ENCODE results near the gene PLEKHA3. TPM values are rescaled to one million over a fixed set of nuclear protein-coding genes. Genes with fewer than 3 reads are reported as not detected.
"Not testable (repeated sequence)": the region's sequence is repeated elsewhere in the genome, so short reads cannot be mapped to it uniquely, and the experiment has no call there.

The PLEKHA3 gene
- total RNA-seq, 3 donors from 2014 or later = 9.8 to 15.2 (median 12.0) TPM

DNA sequence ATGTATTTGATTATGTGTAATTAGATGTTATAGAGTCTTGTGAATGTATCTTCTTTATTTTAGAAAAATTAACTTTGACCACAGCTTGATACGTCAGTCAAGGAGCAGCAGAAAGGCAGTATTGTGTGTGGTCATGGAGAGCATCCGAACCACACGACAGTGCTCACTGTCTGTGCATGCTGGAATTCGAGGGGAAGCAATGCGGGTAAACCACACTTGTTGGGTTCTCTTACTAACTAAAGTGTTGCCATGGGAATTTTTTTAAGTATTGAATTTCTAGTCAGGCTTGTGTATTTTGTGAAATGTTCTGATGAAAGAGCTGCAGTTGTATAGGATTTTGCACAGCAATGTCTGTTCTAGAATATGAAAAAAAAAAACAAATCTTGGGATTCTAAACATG is 24.3 kb upstream of the PLEKHA3 start:
- Histone ChIP-seq H3K9me3 (no peaks in the 10 kb centered on the region), H3K36me3 (no peaks in the 10 kb centered on the region), H3K4me3 (no peak overlapping the region), H3K27ac (no peak overlapping the region), H3K27me3 (no peaks in the 10 kb centered on the region), H3K4me1 (no peaks in the 10 kb centered on the region)
- DNase-seq (ENCODE audit: low spot score in 2 of 2) = no peak
- TF ChIP-seq, protein P1, sequence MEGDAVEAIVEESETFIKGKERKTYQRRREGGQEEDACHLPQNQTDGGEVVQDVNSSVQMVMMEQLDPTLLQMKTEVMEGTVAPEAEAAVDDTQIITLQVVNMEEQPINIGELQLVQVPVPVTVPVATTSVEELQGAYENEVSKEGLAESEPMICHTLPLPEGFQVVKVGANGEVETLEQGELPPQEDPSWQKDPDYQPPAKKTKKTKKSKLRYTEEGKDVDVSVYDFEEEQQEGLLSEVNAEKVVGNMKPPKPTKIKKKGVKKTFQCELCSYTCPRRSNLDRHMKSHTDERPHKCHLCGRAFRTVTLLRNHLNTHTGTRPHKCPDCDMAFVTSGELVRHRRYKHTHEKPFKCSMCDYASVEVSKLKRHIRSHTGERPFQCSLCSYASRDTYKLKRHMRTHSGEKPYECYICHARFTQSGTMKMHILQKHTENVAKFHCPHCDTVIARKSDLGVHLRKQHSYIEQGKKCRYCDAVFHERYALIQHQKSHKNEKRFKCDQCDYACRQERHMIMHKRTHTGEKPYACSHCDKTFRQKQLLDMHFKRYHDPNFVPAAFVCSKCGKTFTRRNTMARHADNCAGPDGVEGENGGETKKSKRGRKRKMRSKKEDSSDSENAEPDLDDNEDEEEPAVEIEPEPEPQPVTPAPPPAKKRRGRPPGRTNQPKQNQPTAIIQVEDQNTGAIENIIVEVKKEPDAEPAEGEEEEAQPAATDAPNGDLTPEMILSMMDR (IDR thresholded peaks at IDR 0.05) = no peak
- TF ChIP-seq POLR2AphosphoS5 (IDR thresholded peaks at IDR 0.05) (no peak), POLR2A (IDR thresholded peaks at IDR 0.05) (no peak)
- intact Hi-C loops (cut with DNase I; ENCODE audit: low total_unique reads) = no loop called here

DNA sequence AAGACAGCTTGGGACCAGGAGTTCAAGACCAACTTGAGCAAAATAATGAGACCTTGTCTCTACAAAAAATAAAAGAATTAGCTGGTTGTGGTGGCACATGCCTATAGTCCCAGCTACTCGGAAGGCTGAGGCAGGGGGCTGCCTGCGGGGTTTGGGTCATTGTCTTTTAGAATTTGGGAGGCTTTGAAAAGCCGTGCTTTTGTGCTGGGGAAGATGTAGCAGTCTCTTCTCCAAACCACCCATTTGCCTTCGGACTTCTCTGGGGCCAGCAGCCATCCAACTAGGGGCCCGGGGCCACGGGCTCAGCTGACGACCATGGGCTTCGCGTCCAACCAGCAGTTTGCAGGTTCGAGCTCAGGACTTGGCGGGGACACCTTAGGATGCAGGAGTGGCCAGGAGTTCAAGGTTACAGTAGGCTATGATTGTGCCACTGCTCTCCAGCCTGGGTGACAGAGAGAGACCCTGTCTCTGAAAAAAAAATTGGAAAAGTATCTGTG is 22.8 kb upstream of the PLEKHA3 start:
- H3K27ac ChIP-seq = no peak overlapping the region
- intact Hi-C loops (cut with DNase I; ENCODE audit: low total_unique reads) = no loop called here
- no peak overlapping the region for H3K4me3 ChIP-seq
- TF ChIP-seq POLR2A (IDR thresholded peaks at IDR 0.05) (no peak), POLR2AphosphoS5 (IDR thresholded peaks at IDR 0.05) (no peak)
- TF ChIP-seq, protein P1 (IDR thresholded peaks at IDR 0.05) = no peak
- no peaks in the 10 kb centered on the region for H3K4me1 ChIP-seq
- H3K27me3 ChIP-seq = no peaks in the 10 kb centered on the region
- no peaks in the 10 kb centered on the region for H3K9me3 ChIP-seq
- no peaks in the 10 kb centered on the region for H3K36me3 ChIP-seq
- DNase-seq (ENCODE audit: low spot score in 2 of 2) = no peak

DNA sequence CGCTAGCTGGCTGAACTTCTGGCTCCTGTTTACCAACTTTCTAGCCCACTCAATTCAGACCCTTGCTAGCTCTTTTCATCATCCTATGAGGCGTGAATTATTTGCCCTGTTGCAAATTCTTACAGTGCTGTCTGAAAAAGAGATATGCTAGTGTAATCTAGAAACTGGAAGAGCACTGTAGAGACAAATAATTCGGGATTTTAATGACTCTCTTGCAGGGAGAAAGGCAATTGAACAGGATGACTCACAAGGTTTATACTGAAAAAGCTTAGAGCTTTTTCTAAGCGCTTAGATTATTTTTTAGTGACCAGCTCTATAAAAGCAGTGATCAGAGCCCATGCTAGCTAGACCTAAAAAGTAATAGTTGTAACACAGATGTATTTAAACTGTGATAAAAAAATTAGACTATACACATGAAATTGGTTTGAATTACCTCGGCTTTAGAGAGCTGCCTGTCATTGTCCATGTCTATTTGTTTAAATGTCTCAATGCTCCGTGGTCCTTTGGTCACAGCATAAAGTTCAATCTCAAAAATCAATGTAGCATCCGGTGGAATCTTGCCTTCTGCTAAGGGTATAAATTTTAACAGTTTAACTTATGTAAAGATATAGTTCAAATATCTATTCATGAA is 10.9 kb upstream of the PLEKHA3 start:
- H3K27ac ChIP-seq = no peak overlapping the region
- DNase-seq (ENCODE audit: low spot score in 2 of 2) = no peak
- TF ChIP-seq, protein P1 (IDR thresholded peaks at IDR 0.05) = no peak
- no peak for TF ChIP-seq POLR2A (IDR thresholded peaks at IDR 0.05)
- no peak for TF ChIP-seq POLR2AphosphoS5 (IDR thresholded peaks at IDR 0.05)
- H3K27me3 ChIP-seq = no peaks in the 10 kb centered on the region
- no peak overlapping the region for H3K4me3 ChIP-seq
- no peaks in the 10 kb centered on the region for H3K36me3 ChIP-seq
- intact Hi-C loops (cut with DNase I; ENCODE audit: low total_unique reads) = no loop called here
- H3K9me3 ChIP-seq = no peaks in the 10 kb centered on the region
- no peaks in the 10 kb centered on the region for H3K4me1 ChIP-seq

DNA sequence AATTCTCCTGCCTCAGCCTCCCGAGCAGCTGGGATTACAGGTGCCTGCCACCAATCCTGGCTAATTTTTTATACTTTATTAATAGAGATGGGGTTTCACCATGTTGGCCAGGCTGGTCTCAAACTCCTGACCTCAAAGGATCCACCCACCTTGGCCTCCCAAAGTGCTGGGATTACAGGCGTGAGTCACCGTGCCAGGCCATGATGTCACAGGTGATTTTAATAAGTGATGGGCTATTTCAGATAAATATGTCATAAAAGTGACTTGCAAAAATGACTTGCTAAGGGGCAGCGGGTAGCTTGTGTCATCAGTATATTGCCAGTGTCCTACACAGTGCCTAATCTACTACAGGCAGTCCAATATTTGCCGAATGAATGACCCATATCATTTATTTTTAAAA is 8.9 kb upstream of the PLEKHA3 start:
- intact Hi-C loops (cut with DNase I; ENCODE audit: low total_unique reads); H3K4me3 ChIP-seq; H3K27me3 ChIP-seq; H3K4me1 ChIP-seq; H3K27ac ChIP-seq; H3K9me3 ChIP-seq; DNase-seq (ENCODE audit: low spot score in 2 of 2); H3K36me3 ChIP-seq: not testable (repeated sequence)

DNA sequence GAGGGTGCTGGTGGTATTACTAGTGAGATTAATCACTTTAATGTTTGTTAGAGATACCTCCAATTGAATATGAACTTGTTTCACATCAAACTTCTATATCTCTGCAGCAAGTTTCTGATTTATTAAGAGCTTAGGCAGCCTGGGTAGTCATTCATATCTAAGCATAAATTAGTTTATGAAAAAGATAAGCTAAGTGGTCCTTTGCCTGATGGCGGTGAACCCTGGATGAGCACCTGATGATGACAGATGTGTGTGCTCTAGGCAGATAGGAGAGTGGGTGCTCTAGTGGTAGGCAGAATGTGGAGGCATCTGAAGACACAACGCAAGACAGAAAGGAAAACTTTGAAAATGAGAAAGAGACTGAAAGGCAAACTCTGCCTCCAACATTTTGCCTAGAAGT is 6.9 kb upstream of the PLEKHA3 start:
- Histone ChIP-seq H3K4me3 (no peak overlapping the region), H3K27me3 (no peaks in the 10 kb centered on the region), H3K27ac (no peak overlapping the region), H3K9me3 (no peaks in the 10 kb centered on the region), H3K36me3 (no peaks in the 10 kb centered on the region), H3K4me1 (no peaks in the 10 kb centered on the region)
- intact Hi-C loops (cut with DNase I; ENCODE audit: low total_unique reads) = no loop called here
- no peak for DNase-seq (ENCODE audit: low spot score in 2 of 2)
- no peak for TF ChIP-seq POLR2A (IDR thresholded peaks at IDR 0.05)

DNA sequence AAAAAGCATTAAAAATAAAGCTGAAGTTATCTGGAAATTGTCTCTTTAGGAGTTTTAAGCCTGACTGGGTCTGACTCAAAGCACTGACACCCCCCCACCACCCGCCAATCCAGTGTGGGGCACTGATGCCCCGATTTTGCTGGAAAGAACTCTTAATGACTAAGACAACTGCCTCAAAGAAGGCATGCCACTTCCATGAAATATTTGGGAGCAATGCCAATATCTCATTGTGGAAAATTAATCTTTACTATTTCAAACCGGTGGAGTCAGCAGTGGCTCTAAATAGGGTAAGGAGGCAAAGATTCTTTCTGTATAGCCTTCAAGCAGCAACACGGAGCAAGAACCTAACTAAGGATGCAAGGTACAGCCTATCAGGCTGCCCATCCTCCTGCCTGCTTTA is 6.3 kb upstream of the PLEKHA3 start:
- no peaks in the 10 kb centered on the region for H3K4me1 ChIP-seq
- H3K27me3 ChIP-seq = no peaks in the 10 kb centered on the region
- no peaks in the 10 kb centered on the region for H3K9me3 ChIP-seq
- no peak overlapping the region for H3K4me3 ChIP-seq
- intact Hi-C loops (cut with DNase I; ENCODE audit: low total_unique reads) = no loop called here
- no peak for DNase-seq (ENCODE audit: low spot score in 2 of 2)
- no peaks in the 10 kb centered on the region for H3K36me3 ChIP-seq
- TF ChIP-seq POLR2AphosphoS5 (IDR thresholded peaks at IDR 0.05) (no peak), POLR2A (IDR thresholded peaks at IDR 0.05) (no peak)
- TF ChIP-seq, protein P1 (IDR thresholded peaks at IDR 0.05) = no peak
- H3K27ac ChIP-seq = no peak overlapping the region
